Glutamatergic neuron (in vitro differentiated cells): Measurements from ENCODE around the gene SLC29A4. TPM values are rescaled to one million over a fixed set of nuclear protein-coding genes. Genes with fewer than 3 reads are reported as not detected.

Experiments used
- DNase-seq: peaks from one replicate; pipeline ENCODE4 v3.0.0; 2022
- H3K27ac Mint-ChIP-seq: one replicate; pipeline ENCODE4 v1.8.0; 2020; ENCODE audit warnings: mild to moderate bottlenecking, mixed read lengths, inconsistent platforms; ENCODE audit not compliant: unreplicated experiment
- H3K27me3 Mint-ChIP-seq: one replicate; pipeline ENCODE4 v1.8.0; 2020; ENCODE audit warnings: mild to moderate bottlenecking, moderate library complexity, mixed read lengths, inconsistent platforms; ENCODE audit not compliant: unreplicated experiment
- H3K36me3 Mint-ChIP-seq: one replicate; pipeline ENCODE4 v1.8.0; 2020; ENCODE audit warnings: mild to moderate bottlenecking, mixed read lengths, inconsistent platforms; ENCODE audit not compliant: unreplicated experiment
- H3K4me1 Mint-ChIP-seq: one replicate; pipeline ENCODE4 v1.8.0; 2020; ENCODE audit warnings: mild to moderate bottlenecking, low read depth, mixed read lengths, inconsistent platforms; ENCODE audit not compliant: unreplicated experiment
- H3K4me3 Mint-ChIP-seq: one replicate; pipeline ENCODE4 v1.8.0; 2020; ENCODE audit warnings: mild to moderate bottlenecking, mixed read lengths, inconsistent platforms; ENCODE audit not compliant: unreplicated experiment
- H3K9me3 Mint-ChIP-seq: one replicate; pipeline ENCODE4 v1.8.0; 2020; ENCODE audit warnings: mild to moderate bottlenecking, moderate library complexity, mixed read lengths, inconsistent platforms; ENCODE audit not compliant: unreplicated experiment
- total RNA-seq: library from RNA; stranded (reverse); fragmentation: NEBNext Ultra II Directional; extraction: Animal tissue kit (Norgen Biotek cat#: 25700); gene quantifications from one replicate; pipeline ENCODE4 v1.2.1, GENCODE V29; 2021; ENCODE audit not compliant: unreplicated experiment
- TF ChIP-seq, protein P1 (sequence below): fragments of 200-600 bp; sonication (generic); IDR thresholded peaks from one replicate; pipeline ENCODE4 v1.5.0; 2021; ENCODE audit not compliant: partially characterized antibody, unreplicated experiment

The SLC29A4 gene
- total RNA-seq, 1 donor from 2014 or later, result 30.5 TPM

DNA sequence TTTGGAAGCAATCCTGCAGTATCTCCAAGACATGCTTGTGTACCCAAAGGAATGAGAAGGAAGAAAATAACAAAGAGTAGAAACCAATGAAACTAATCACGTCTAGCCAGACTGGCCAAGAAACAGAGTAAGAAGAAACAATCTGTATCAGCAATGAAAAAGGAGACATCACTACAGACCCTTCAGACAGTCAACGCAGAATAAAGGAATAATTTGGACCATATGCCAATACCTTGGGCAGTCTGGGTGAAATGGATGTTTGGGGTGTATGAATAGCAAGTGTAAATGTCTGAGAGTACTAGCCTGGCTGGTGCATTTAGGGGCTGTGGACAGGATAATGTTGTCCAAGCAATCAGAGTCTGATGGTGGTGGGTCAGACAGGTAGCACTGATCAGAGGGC, 61.1 kb downstream of the SLC29A4 start:
- TF ChIP-seq, protein P1, sequence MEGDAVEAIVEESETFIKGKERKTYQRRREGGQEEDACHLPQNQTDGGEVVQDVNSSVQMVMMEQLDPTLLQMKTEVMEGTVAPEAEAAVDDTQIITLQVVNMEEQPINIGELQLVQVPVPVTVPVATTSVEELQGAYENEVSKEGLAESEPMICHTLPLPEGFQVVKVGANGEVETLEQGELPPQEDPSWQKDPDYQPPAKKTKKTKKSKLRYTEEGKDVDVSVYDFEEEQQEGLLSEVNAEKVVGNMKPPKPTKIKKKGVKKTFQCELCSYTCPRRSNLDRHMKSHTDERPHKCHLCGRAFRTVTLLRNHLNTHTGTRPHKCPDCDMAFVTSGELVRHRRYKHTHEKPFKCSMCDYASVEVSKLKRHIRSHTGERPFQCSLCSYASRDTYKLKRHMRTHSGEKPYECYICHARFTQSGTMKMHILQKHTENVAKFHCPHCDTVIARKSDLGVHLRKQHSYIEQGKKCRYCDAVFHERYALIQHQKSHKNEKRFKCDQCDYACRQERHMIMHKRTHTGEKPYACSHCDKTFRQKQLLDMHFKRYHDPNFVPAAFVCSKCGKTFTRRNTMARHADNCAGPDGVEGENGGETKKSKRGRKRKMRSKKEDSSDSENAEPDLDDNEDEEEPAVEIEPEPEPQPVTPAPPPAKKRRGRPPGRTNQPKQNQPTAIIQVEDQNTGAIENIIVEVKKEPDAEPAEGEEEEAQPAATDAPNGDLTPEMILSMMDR, result no peak
- Mint-ChIP-seq H3K4me3 (no peak overlapping the region), H3K27me3 (peaks cover 12% of the 10 kb centered on the region), H3K36me3 (peaks cover 36% of the 10 kb centered on the region), H3K4me1 (peaks cover 4% of the 10 kb centered on the region), H3K9me3 (peaks cover 15% of the 10 kb centered on the region), H3K27ac (no peak overlapping the region)
- no peak for DNase-seq

DNA sequence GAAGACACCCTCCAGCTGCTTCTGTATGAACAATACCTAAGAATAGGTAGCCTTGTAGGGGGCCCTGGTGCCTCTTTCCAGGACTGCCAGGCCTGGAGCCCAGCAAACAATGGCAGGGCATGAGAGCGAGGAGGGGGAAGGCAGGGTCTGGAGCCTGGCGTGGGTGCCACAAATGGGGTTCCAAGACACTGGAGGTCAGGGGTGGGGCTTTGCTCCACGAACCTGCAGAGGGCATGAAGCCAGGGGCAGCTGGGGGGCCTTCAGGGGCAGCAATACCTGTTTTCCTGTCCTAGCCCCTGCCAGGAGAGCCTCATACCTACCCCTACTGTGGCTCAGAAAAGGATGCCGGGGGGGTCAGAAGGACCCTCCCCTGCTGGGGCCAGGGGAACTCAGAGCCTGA, 61.6 kb downstream of the SLC29A4 start:
- Mint-ChIP-seq H3K4me1 (peaks cover 5% of the 10 kb centered on the region), H3K9me3 (peaks cover 14% of the 10 kb centered on the region), H3K4me3 (no peak overlapping the region), H3K36me3 (peaks cover 36% of the 10 kb centered on the region), H3K27ac (no peak overlapping the region), H3K27me3 (peaks cover 12% of the 10 kb centered on the region)
- no peak for DNase-seq
- TF ChIP-seq, protein P1, result no peak

DNA sequence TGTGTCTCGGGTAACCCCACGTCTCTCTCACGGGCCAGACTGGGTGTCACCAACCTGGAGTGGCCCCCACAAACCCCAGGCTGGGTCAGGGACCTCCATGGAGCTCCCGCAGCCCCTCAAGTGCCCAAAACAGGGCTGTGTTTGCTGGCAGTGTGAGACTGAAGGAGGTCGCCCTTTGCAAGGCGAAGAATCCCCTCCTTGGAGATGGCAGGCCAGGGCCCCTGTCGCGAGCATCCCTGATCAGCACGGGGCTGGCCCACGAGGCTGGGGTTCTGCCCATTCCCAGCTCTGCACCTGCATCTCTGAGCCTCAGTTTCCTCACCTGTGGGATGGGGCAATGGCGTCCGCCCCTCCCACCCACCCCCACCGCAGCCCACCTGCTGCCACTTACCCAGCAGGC, 62.4 kb downstream of the SLC29A4 start:
- H3K36me3 Mint-ChIP-seq, result peaks cover 29% of the 10 kb centered on the region
- no peak overlapping the region for H3K4me3 Mint-ChIP-seq
- H3K4me1 Mint-ChIP-seq, result peaks cover 7% of the 10 kb centered on the region
- no peak for DNase-seq
- no peak overlapping the region for H3K27ac Mint-ChIP-seq
- H3K9me3 Mint-ChIP-seq, result peaks cover 13% of the 10 kb centered on the region
- H3K27me3 Mint-ChIP-seq, result peaks cover 12% of the 10 kb centered on the region
- TF ChIP-seq, protein P1, result no peak

DNA sequence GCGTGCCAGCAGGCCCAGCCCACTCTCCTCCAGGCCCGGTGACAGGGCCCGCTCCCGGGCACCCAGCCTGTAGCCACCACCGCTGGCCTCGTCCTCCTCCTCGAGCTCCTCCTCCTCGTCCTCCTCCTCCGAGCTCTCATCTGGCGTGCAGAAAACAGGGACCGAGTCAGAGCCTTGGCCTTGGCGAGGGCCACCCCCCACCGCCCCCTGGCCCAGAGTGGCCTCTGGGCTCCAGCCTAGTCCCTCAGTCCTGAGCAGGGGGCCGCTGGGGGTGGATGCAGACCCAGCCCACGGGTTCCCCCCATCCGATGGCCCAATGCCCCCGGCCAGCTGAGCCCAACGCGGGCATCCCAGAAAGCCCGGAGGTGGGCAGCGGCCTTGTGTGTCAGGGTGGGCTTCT, 62.9 kb downstream of the SLC29A4 start:
- Mint-ChIP-seq H3K36me3 (peaks cover 29% of the 10 kb centered on the region), H3K9me3 (peaks cover 13% of the 10 kb centered on the region), H3K4me1 (peaks cover 7% of the 10 kb centered on the region), H3K4me3 (no peak overlapping the region), H3K27ac (no peak overlapping the region), H3K27me3 (peaks cover 11% of the 10 kb centered on the region)
- TF ChIP-seq, protein P1, result no peak
- DNase-seq, result no peak

DNA sequence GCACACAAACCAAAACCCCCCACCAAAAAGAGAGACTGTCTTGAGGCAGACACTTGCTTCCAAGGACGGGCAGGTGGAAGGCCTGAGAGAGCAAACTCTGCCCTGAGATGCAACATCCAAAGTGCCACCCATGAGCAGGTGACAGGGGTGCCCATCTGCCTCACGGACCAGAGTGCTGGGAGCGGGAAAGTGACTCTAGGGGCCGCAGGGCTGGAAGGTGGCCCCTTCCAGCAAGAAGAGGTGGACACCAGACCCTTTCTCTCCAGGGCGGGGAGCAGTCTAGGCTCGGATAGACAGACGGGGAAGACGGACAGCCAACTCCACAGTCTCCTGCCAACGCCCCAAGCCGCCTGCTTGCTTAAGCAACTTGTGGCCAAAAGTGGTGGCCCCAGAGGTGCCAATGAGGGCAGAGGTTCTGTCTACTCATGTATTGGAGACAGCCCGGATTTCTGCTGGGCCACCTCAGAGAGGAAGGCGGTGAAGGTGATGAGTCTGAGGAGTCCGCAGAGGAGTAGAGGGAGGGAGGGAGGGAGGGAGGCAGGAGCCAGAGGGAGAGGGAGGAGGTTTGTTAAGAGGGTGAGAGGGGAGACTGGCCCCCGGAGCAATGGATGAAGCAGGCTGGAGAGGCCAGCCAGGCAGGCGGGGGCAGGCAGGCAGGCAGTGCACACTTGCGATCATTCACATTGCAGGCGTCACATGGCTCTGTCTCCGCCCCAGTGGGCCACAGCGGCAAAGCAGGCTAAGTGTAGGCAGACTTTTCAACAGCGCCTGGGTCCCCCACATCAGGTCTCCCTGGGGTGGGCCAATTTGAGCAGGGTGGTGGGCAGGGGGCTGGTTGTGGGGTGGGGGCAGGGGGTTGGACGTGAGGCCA, 65.6 kb downstream of the SLC29A4 start:
- Mint-ChIP-seq H3K4me3 (peak overlapping the region; percentile 55), H3K4me1 (peaks cover 7% of the 10 kb centered on the region), H3K27me3 (peaks cover 9% of the 10 kb centered on the region), H3K27ac (peak overlapping the region; percentile 57), H3K9me3 (peaks cover 5% of the 10 kb centered on the region), H3K36me3 (peaks cover 18% of the 10 kb centered on the region)
- peak; percentile 45 for DNase-seq
- TF ChIP-seq, protein P1, result no peak
